PFSK-1 (cell line): ENCODE measurements around the gene MYO1E.

ENCODE experiments used
- FOXP2 ChIP-seq: optimal IDR thresholded peaks from 2 replicates; pipeline ENCODE3; 2011; ENCODE audit warnings: borderline replicate concordance, control low read depth, inconsistent platforms; ENCODE audit not compliant: insufficient read depth; ENCODE audit errors: extremely low read length, extremely low read depth
- POLR2AphosphoS5 ChIP-seq: IDR thresholded peaks from 2 replicates; pipeline ENCODE4 v1.6.1; 2012; ENCODE audit warnings: low read depth, mild to moderate bottlenecking, control low read depth, low read length, moderate library complexity
- REST ChIP-seq, 2 experiments: IDR thresholded peaks; 2 replicates each; pipeline versions ENCODE4 v1.6.1 to v1.8.0; 2011 to 2012; ENCODE audit warnings: low read depth in 2 of 2, low read length in 2 of 2, control low read depth in 1 of 2, inconsistent platforms in 1 of 2, mild to moderate bottlenecking in 1 of 2, moderate library complexity in 1 of 2; ENCODE audit not compliant: insufficient read depth in 1 of 2
- SIN3A ChIP-seq: IDR thresholded peaks from 2 replicates; pipeline ENCODE4 v1.6.1; 2012; ENCODE audit warnings: mild to moderate bottlenecking, low read length, moderate library complexity, borderline replicate concordance; ENCODE audit not compliant: insufficient read depth
- TAF1 ChIP-seq: IDR thresholded peaks from 2 replicates; pipeline ENCODE4 v1.6.1; 2012; ENCODE audit warnings: low read length, control low read depth, borderline replicate concordance; ENCODE audit not compliant: insufficient read depth

MYO1E gene

GRCh38 chr15:59335207-59335786, 37.4 kb downstream of the MYO1E start:
- TF ChIP-seq TAF1 (no peak), FOXP2 (no peak), POLR2AphosphoS5 (no peak), SIN3A (no peak), REST (IDR thresholded peaks at IDR 0.05; ENCODE audit: insufficient read depth in 1 of 2, low read depth in 2 of 2, low read length in 2 of 2) (no peak)

- TF ChIP-seq TAF1 (no peak), SIN3A (no peak), POLR2AphosphoS5 (no peak), REST (IDR thresholded peaks at IDR 0.05; ENCODE audit: insufficient read depth in 1 of 2, low read depth in 2 of 2, low read length in 2 of 2) (no peak), FOXP2 (no peak)
Observed at GRCh38 chr15:59334076-59334415, 38.6 kb downstream of the MYO1E start.

- no peak for TF ChIP-seq SIN3A
- no peak for TF ChIP-seq FOXP2
- TF ChIP-seq POLR2AphosphoS5 = no peak
- TF ChIP-seq TAF1 = no peak
Observed at GRCh38 chr15:59333401-59334075, 39.1 kb downstream of the MYO1E start.

GRCh38 chr15:59332009-59332408, 40.7 kb downstream of the MYO1E start:
- TF ChIP-seq FOXP2 = no peak
- TF ChIP-seq TAF1 = no peak
- TF ChIP-seq POLR2AphosphoS5 = no peak
- no peak for TF ChIP-seq REST (IDR thresholded peaks at IDR 0.05; ENCODE audit: insufficient read depth in 1 of 2, low read depth in 2 of 2, low read length in 2 of 2)
- TF ChIP-seq SIN3A = no peak

GRCh38 chr15:59330649-59331048, 42.0 kb downstream of the MYO1E start:
- TF ChIP-seq FOXP2 = no peak
- no peak for TF ChIP-seq SIN3A
- TF ChIP-seq POLR2AphosphoS5 = no peak
- no peak for TF ChIP-seq TAF1
- no peak for TF ChIP-seq REST (IDR thresholded peaks at IDR 0.05; ENCODE audit: insufficient read depth in 1 of 2, low read depth in 2 of 2, low read length in 2 of 2)
